GM18508 (cell line): ENCODE measurements around the gene AOC2.
"Not testable (repeated sequence)": the region's sequence is repeated elsewhere in the genome, so short reads cannot be mapped to it uniquely, and the experiment has no call there.

Experiments used
- ATAC-seq: cut with Tn5 transposase; IDR thresholded peaks from one replicate; pipeline ENCODE4 v1.9.1; 2021; ENCODE audit warnings: moderate number of reproducible peaks; ENCODE audit not compliant: insufficient read depth, unreplicated experiment

Gene AOC2

GRCh38 chr17:42878924-42879595, 34.7 kb downstream of the AOC2 start:
- ATAC-seq: no peak

- ATAC-seq: no peak
Measured at GRCh38 chr17:42879596-42879985, 35.2 kb downstream of the AOC2 start.

GRCh38 chr17:42880776-42881310, 36.5 kb downstream of the AOC2 start:
- no peak for ATAC-seq

- ATAC-seq: not testable (repeated sequence)
Measured at GRCh38 chr17:42881706-42882105, 37.3 kb downstream of the AOC2 start.

- ATAC-seq: no peak
Measured at GRCh38 chr17:42882166-42882565, 37.8 kb downstream of the AOC2 start.

- no peak for ATAC-seq
Measured at GRCh38 chr17:42883802-42884558, 39.6 kb downstream of the AOC2 start.

GRCh38 chr17:42885806-42886205, 41.4 kb downstream of the AOC2 start:
- not testable (repeated sequence) for ATAC-seq

GRCh38 chr17:42886283-42887176, 42.1 kb downstream of the AOC2 start:
- no peak for ATAC-seq

GRCh38 chr17:42889809-42890208, 45.4 kb downstream of the AOC2 start:
- ATAC-seq: no peak

GRCh38 chr17:42891539-42892152, 47.3 kb downstream of the AOC2 start:
- ATAC-seq: no peak

GRCh38 chr17:42893359-42893758, 49.0 kb downstream of the AOC2 start:
- no peak for ATAC-seq

- ATAC-seq: no peak
Measured at GRCh38 chr17:42894283-42895184, 50.2 kb downstream of the AOC2 start.

- ATAC-seq: no peak
Measured at GRCh38 chr17:42895185-42895555, 50.8 kb downstream of the AOC2 start.

- ATAC-seq: no peak
Measured at GRCh38 chr17:42898147-42898811, 53.9 kb downstream of the AOC2 start.

GRCh38 chr17:42899981-42900380, 55.6 kb downstream of the AOC2 start:
- not testable (repeated sequence) for ATAC-seq
